Loucy (cell line): Measurements from ENCODE around the gene SHANK3.

ENCODE experiments used
- H2AFZ ChIP-seq: fragments of 200-600 bp; sonication (generic); 2 replicates; pipeline ENCODE4 v1.6.0; 2016; ENCODE audit warnings: antibody characterized with exemption, mild to moderate bottlenecking, low read length, moderate library complexity
- H3F3A ChIP-seq: fragments of 200-600 bp; 2 replicates; pipeline ENCODE4 v1.6.0; 2016; ENCODE audit warnings: antibody characterized with exemption, low read depth, mild to moderate bottlenecking
- H3K27me3 ChIP-seq: fragments of 200-600 bp; sonication (generic); 2 replicates; pipeline ENCODE4 v1.6.1; 2014; ENCODE audit warnings: low read length, mild to moderate bottlenecking; ENCODE audit not compliant: insufficient read depth, poor library complexity, severe bottlenecking
- H3K36me3 ChIP-seq: fragments of 200-600 bp; sonication (generic); 2 replicates; pipeline ENCODE4 v1.6.1; 2016; ENCODE audit warnings: low read length; ENCODE audit not compliant: insufficient read depth
- H3K4me1 ChIP-seq: fragments of 200-600 bp; sonication (generic); 2 replicates; pipeline ENCODE4 v1.5.1; 2014; ENCODE audit warnings: low read length, mild to moderate bottlenecking; ENCODE audit not compliant: insufficient read depth, poor library complexity, severe bottlenecking
- H3K4me2 ChIP-seq: fragments of 200-600 bp; sonication (generic); 2 replicates; pipeline ENCODE4 v1.6.0; 2014; ENCODE audit warnings: antibody characterized with exemption, low read length, low read depth, mild to moderate bottlenecking; ENCODE audit not compliant: poor library complexity, severe bottlenecking
- H3K4me3 ChIP-seq: fragments of 200-600 bp; sonication (generic); 2 replicates; pipeline ENCODE4 v1.5.1; 2014; ENCODE audit warnings: low read length, mild to moderate bottlenecking, mixed read lengths; ENCODE audit not compliant: poor library complexity, severe bottlenecking
- H3K79me2 ChIP-seq: fragments of 200-600 bp; sonication (generic); 2 replicates; pipeline ENCODE4 v1.6.1; 2014; ENCODE audit warnings: low read length; ENCODE audit not compliant: insufficient read depth
- H3K9ac ChIP-seq: fragments of 200-600 bp; sonication (generic); 2 replicates; pipeline ENCODE4 v1.6.0; 2014; ENCODE audit warnings: mild to moderate bottlenecking, low read depth, low read length, moderate library complexity; ENCODE audit not compliant: poor library complexity, severe bottlenecking
- H3K9me2 ChIP-seq: fragments of 200-600 bp; sonication (generic); replicated peaks from 2 replicates; pipeline ENCODE4 v1.6.1; 2016; ENCODE audit warnings: low read depth, low read length, mixed read lengths
- H3K9me3 ChIP-seq: fragments of 200-600 bp; sonication (generic); 2 replicates; pipeline ENCODE4 v1.6.1; 2014; ENCODE audit warnings: mild to moderate bottlenecking, antibody characterized with exemption, low read length, low read depth; ENCODE audit not compliant: insufficient read depth
- H4K20me1 ChIP-seq: fragments of 200-600 bp; sonication (generic); 2 replicates; pipeline ENCODE4 v1.6.0; 2014; ENCODE audit warnings: antibody characterized with exemption, low read length, mild to moderate bottlenecking; ENCODE audit not compliant: insufficient read depth, poor library complexity, severe bottlenecking
- EZH2phosphoT487 ChIP-seq: fragments of 200-600 bp; IDR thresholded peaks from 2 replicates; pipeline ENCODE4 v1.6.1; 2018; ENCODE audit warnings: antibody characterized with exemption, mild to moderate bottlenecking, moderate library complexity, borderline replicate concordance
- TF ChIP-seq, protein P1 (sequence below): fragments of 200-600 bp; sonication (generic); conservative IDR thresholded peaks from 2 replicates; pipeline ENCODE4 v1.5.1; 2014; ENCODE audit warnings: mild to moderate bottlenecking, antibody characterized with exemption, low read length

SHANK3 gene

GRCh38 chr22:50672041-50672440 is 582 bp upstream of the SHANK3 start:
- no peaks in the 10 kb centered on the region for H3K9me3 ChIP-seq

DNA sequence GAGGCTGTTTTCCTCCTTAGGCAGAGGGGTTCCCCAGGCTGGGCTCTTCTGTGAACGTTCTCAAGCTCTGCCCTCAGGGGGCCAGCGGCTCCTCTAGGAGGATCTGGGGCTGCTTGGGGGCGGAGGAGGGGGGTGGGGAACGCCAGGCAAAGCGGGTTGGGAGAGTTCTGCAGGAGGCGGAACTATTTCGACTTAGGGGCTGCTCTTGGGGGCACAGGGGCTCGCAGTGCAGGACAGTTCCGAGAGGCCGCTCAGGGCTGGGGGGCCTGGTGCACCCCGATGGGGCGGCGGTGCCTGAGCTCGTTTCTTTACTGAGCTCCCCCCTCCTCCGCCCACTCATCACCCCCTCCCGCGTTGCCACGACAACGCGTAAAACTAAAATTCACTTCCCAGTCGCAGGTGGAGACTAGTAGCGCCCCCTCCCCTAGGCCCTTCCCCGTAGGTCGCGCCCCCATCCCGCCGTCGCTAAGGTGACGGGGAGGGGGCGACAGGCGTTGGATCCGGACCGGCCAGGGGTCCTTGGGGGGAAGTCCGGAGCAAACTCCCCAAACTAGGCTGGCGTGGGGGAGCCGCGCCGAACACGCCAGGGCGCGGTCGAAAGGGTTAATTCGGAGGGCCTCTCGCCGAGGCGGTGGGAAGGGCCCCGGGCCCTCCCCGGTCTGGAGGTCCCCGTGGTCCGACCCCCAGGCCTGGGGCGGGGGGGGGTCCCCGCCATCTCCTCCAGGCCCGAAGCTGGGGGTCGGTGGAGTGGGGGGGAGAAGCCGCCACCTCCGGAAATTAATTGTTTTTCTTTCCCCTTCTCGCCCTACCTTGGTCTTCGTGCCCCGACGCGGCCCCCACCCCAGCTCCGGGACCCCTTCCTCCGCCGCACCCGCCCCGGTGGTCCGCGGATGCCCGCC is 857 bp downstream of the SHANK3 start:
- peak overlapping the region; percentile 70 for H3K4me2 ChIP-seq
- peaks cover 43% of the 10 kb centered on the region for H3K4me1 ChIP-seq
- peak overlapping the region; percentile 75 for H3K4me3 ChIP-seq
- no peak overlapping the region for H2AFZ ChIP-seq
- peaks cover 44% of the 10 kb centered on the region for H3K79me2 ChIP-seq
- H3K9me2 ChIP-seq, result no peaks in the 10 kb centered on the region
- peaks cover 31% of the 10 kb centered on the region for H4K20me1 ChIP-seq
- H3K9ac ChIP-seq, result peak overlapping the region; percentile 81
- peaks cover 19% of the 10 kb centered on the region; the same call in 1 of the 2 replicates for H3K36me3 ChIP-seq
- TF ChIP-seq, protein P1, sequence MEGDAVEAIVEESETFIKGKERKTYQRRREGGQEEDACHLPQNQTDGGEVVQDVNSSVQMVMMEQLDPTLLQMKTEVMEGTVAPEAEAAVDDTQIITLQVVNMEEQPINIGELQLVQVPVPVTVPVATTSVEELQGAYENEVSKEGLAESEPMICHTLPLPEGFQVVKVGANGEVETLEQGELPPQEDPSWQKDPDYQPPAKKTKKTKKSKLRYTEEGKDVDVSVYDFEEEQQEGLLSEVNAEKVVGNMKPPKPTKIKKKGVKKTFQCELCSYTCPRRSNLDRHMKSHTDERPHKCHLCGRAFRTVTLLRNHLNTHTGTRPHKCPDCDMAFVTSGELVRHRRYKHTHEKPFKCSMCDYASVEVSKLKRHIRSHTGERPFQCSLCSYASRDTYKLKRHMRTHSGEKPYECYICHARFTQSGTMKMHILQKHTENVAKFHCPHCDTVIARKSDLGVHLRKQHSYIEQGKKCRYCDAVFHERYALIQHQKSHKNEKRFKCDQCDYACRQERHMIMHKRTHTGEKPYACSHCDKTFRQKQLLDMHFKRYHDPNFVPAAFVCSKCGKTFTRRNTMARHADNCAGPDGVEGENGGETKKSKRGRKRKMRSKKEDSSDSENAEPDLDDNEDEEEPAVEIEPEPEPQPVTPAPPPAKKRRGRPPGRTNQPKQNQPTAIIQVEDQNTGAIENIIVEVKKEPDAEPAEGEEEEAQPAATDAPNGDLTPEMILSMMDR, result no peak
- no peak for TF ChIP-seq EZH2phosphoT487
- no peaks in the 10 kb centered on the region for H3K9me3 ChIP-seq
- H3F3A ChIP-seq, result peaks cover 6% of the 10 kb centered on the region; the same call in 1 of the 2 replicates
- no peaks in the 10 kb centered on the region for H3K27me3 ChIP-seq

More at GRCh38 chr22:50672041-50672440, 582 bp upstream of the SHANK3 start:
- TF ChIP-seq EZH2phosphoT487, result no peak
- TF ChIP-seq, protein P1, result no peak
- Histone ChIP-seq H3K27me3 (no peaks in the 10 kb centered on the region), H3K9ac (peak overlapping the region; percentile 61), H3K36me3 (peaks cover 7% of the 10 kb centered on the region; the same call in 1 of the 2 replicates), H3K4me3 (peak overlapping the region; percentile 75), H3K4me2 (peak overlapping the region; percentile 70), H2AFZ (no peak overlapping the region), H3K4me1 (peaks cover 39% of the 10 kb centered on the region), H3F3A (peaks cover 6% of the 10 kb centered on the region; the same call in 1 of the 2 replicates), H3K9me2 (no peaks in the 10 kb centered on the region), H4K20me1 (peaks cover 20% of the 10 kb centered on the region), H3K79me2 (peaks cover 30% of the 10 kb centered on the region)

DNA sequence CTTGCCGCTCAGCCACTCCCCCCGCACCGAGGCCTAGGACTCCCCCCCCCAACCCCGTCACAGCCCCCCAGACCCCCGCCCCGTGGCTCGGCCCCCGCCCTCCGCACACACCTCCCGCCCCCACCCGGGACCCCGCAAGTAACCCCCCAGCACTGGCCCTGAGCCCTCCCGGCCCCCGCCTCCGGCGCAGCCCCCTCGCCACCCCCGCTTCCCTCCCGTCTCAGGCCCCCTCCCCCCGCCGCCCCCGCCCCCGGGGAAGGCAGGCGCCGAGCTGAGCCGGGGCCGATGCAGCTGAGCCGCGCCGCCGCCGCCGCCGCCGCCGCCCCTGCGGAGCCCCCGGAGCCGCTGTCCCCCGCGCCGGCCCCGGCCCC is 1.5 kb downstream of the SHANK3 start:
- Histone ChIP-seq H3K4me3 (peak overlapping the region; percentile 75), H3K9me3 (no peaks in the 10 kb centered on the region), H3K9ac (peak overlapping the region; percentile 81), H3K9me2 (no peaks in the 10 kb centered on the region), H3K4me2 (no peak overlapping the region), H4K20me1 (peaks cover 37% of the 10 kb centered on the region), H3K27me3 (no peaks in the 10 kb centered on the region), H3K79me2 (peaks cover 50% of the 10 kb centered on the region), H2AFZ (no peak overlapping the region), H3K36me3 (peaks cover 26% of the 10 kb centered on the region; the same call in 1 of the 2 replicates), H3K4me1 (peaks cover 43% of the 10 kb centered on the region), H3F3A (peaks cover 6% of the 10 kb centered on the region; the same call in 1 of the 2 replicates)
- no peak for TF ChIP-seq EZH2phosphoT487
- TF ChIP-seq, protein P1, result no peak
